HS-5 (cell line): Measurements from ENCODE around the gene IMPA2.
"Not testable (repeated sequence)": the region's sequence is repeated elsewhere in the genome, so short reads cannot be mapped to it uniquely, and the experiment has no call there.

Experiments used
- DNase-seq: peaks from one replicate; pipeline ENCODE4 v3.0.0-alpha.2; 2012; ENCODE audit warnings: low read depth

Gene IMPA2

DNA sequence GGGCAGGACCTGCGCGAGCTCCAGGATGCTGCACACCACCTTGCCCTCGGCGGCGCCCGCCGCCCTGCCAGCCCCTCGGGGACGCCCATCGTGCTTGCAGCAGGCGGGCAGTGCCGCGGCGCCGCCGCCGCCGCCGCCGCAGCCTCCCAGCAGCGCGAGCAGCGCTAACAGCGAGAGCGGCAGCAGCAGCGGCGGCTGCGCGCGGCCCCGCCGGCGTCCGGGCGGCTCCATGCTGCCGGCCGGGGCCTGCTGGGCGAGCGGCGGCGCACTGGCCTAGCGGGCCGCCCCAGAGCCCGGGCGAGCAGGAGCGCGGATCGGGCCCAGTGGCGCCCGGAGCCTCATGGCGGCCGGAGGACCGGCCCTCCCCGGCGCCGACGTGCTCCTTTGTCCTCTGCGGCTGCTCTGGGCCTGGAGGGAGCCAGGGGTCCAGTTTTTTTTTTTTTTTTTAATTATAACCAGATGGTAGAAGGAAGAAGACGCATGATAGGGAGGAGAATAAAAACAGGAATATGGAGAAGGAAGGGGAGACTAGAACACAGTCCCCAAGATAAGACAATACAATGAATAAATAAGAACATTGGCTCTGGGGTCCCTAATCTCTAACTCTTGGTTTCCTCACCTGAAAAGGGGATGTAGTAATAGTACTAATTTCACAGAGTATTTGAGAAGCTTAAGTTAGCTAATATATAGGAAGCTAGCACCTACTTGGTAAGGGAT, 95.3 kb downstream of the IMPA2 start:
- no peak for DNase-seq

DNA sequence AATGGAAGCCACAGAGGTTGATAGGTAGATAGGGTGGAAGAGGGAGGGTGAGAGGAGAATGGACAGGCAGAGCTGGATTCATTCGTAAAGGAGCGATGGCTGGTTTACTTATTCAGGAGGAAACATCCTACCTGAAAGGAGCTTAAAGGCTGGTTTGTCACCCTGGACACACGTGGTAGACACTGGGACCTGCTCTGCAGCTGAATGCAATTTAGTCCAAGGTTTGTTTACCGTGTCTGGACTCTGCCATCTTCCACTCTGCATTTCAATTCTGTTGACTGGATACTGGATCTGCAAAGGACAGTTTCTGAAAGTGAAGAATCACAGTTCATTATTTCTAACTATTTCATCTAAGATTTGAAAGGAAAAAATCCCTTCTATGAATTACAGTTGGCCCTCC, 96.7 kb downstream of the IMPA2 start:
- DNase-seq = not testable (repeated sequence)

DNA sequence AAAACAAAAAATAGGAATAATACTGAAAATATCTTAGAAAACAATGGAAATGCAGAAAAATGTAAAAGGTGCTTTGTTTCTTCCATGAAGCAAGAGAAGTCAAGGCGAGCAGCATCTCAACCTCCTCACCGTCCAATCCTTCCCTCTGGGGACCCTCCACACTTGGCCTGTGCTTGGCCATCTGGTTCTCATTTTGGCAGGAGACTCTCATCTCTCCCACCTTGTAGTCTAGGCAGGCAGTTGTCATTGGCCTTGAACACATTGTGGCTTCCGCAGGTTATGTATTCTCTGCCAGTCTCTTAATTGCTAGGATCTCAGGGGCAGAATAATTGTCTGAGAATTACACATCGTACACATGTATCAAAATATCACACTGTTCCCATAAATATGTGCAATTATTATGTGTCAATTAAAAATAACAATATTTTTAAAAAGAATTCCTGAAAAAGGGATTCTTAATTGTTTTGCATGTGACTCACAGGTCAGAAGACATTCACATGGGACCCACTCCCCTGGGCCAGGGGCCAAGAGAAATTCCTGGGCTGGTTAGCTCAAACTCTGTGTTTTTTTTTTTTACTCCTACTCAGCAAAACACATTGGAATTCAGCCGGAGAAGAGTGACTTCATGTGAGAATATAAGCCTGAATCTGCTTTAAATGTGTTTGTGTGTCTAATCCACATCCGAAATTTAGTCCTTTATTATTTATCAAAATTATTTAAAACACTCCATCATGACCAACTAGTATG, 98.4 kb downstream of the IMPA2 start:
- no peak for DNase-seq
